ENCODE results near the gene CELSR1. TPM values are rescaled to one million over a fixed set of nuclear protein-coding genes. Genes with fewer than 3 reads are reported as not detected.

Gene CELSR1
- total RNA-seq, 1 experiment from 2014 or later: 14.2 TPM

- Histone ChIP-seq H3K79me2 (ENCODE audit: low read length) (no peaks in the 10 kb centered on the region), H2AFZ (ENCODE audit: low read length) (no peak overlapping the region), H3K9ac (ENCODE audit: low read length) (no peak overlapping the region), H4K20me1 (ENCODE audit: low read length) (no peaks in the 10 kb centered on the region), H3K36me3 (ENCODE audit: low read depth, low read length) (no peaks in the 10 kb centered on the region), H3K9me3 (ENCODE audit: low read length) (no peaks in the 10 kb centered on the region), H3K27ac (ENCODE audit: low read length) (no peak overlapping the region), H3K4me1 (ENCODE audit: insufficient read depth, low read length) (peaks cover 25% of the 10 kb centered on the region), H3F3A (ENCODE audit: low read length, unreplicated experiment) (no peaks in the 10 kb centered on the region), H3K27me3 (ENCODE audit: low read length) (no peaks in the 10 kb centered on the region), H3K9me2 (replicated peaks; ENCODE audit: low read length) (no peaks in the 10 kb centered on the region), H3K4me3 (ENCODE audit: low read length) (no peak overlapping the region), H3K4me2 (ENCODE audit: low read length) (no peak overlapping the region)
- DNase-seq (no peak), ATAC-seq (no peak)
- intact Hi-C loops (cut with micrococcal nuclease): no loop called here
- TF ChIP-seq CTCF (conservative IDR thresholded peaks at IDR 0.05; ENCODE audit: low read depth, low read length): no peak
- no peak for TF ChIP-seq EZH2 (IDR thresholded peaks at IDR 0.05; ENCODE audit: low read length, unreplicated experiment)
- TF ChIP-seq EZH2phosphoT487 (IDR thresholded peaks at IDR 0.05; ENCODE audit: borderline replicate concordance, low read length): no peak
- POLR2A ChIA-PET (ENCODE audit: unreplicated experiment): no interaction called here
- BruUV-seq (replicated peaks): no TSS peak
- CTCF ChIA-PET: interaction anchor here (0.7 to 1.6 kb wide), 3 partner anchors 22 to 186 kb away, joined by 3 to 7 read pairs (median 5); no protein-coding TSS in a partner anchor
Observed at GRCh38 chr22:46541536-46541935, 4.1 kb upstream of the CELSR1 start.

DNA sequence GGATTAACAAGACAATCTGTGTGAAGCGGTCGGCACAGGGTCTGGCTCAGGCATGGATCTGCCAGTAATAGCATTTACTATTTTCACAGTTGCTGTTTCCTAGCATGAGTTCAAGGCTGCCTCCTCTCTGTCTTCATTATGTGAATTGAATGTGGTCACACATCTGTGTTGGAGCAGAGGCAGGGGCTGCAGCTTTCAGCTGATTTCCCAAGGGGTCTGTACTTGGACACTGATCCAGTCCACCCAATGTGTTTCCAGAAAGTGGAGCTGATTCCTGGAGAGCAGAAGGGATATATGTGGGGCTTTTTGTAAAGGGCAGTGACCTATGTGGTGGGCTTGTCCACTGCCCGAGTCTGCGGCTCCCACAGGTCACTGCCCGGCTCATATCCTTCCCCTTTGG is 3.5 kb upstream of the CELSR1 start:
- Histone ChIP-seq H3K79me2 (ENCODE audit: low read length) (peaks cover 3% of the 10 kb centered on the region; the same call in 1 of the 2 replicates), H3K9me2 (replicated peaks; ENCODE audit: low read length) (no peaks in the 10 kb centered on the region), H3K36me3 (ENCODE audit: low read depth, low read length) (no peaks in the 10 kb centered on the region), H3K4me1 (ENCODE audit: insufficient read depth, low read length) (peaks cover 23% of the 10 kb centered on the region), H3K4me3 (ENCODE audit: low read length) (no peak overlapping the region), H3K9ac (ENCODE audit: low read length) (no peak overlapping the region), H3K27ac (ENCODE audit: low read length) (no peak overlapping the region), H4K20me1 (ENCODE audit: low read length) (no peaks in the 10 kb centered on the region), H3K27me3 (ENCODE audit: low read length) (no peaks in the 10 kb centered on the region), H3F3A (ENCODE audit: low read length, unreplicated experiment) (no peaks in the 10 kb centered on the region), H3K9me3 (ENCODE audit: low read length) (no peaks in the 10 kb centered on the region), H3K4me2 (ENCODE audit: low read length) (no peak overlapping the region), H2AFZ (ENCODE audit: low read length) (no peak overlapping the region)
- intact Hi-C loops (cut with micrococcal nuclease): no loop called here
- CTCF ChIA-PET: no interaction called here
- no TSS peak for BruUV-seq (replicated peaks)
- no peak for DNase-seq
- POLR2A ChIA-PET (ENCODE audit: unreplicated experiment): no interaction called here
- no peak for ATAC-seq
- TF ChIP-seq EZH2 (IDR thresholded peaks at IDR 0.05; ENCODE audit: low read length, unreplicated experiment) (no peak), EZH2phosphoT487 (IDR thresholded peaks at IDR 0.05; ENCODE audit: borderline replicate concordance, low read length) (no peak), CTCF (conservative IDR thresholded peaks at IDR 0.05; ENCODE audit: low read depth, low read length) (no peak)

DNA sequence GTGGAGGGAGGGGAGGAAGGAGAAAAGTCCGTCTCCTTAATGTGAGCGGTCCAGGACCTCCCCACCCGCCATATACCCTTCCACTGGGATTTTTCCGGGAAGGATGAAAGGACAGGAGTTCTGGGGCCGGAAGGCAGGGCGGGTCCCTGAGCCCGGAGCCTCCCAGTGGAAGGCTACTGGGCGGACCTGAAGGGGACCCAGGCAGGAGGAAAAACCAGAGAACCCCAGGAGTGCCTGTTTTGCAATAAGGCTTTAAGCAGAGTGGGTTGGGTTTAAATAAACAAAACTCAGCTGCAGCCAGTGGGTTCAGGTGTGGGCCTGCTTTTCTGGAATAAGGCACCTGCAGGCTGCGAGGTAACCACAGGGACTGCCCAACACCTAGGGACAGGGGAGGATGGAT is 1.7 kb upstream of the CELSR1 start:
- no peak overlapping the region for H3K9ac ChIP-seq (ENCODE audit: low read length)
- intact Hi-C loops (cut with micrococcal nuclease): no loop called here
- H3K4me2 ChIP-seq (ENCODE audit: low read length): peak overlapping the region; percentile 95
- H3K4me1 ChIP-seq (ENCODE audit: insufficient read depth, low read length): peaks cover 14% of the 10 kb centered on the region
- DNase-seq (no peak), ATAC-seq (no peak)
- H2AFZ ChIP-seq (ENCODE audit: low read length): peak overlapping the region; percentile 76
- peaks cover 20% of the 10 kb centered on the region for H3K79me2 ChIP-seq (ENCODE audit: low read length)
- no peak overlapping the region for H3K27ac ChIP-seq (ENCODE audit: low read length)
- CTCF ChIA-PET: interaction anchor here (0.6 kb wide), 1 partner anchor 82 kb away, joined by 3 read pairs; no protein-coding TSS in a partner anchor
- H4K20me1 ChIP-seq (ENCODE audit: low read length): no peaks in the 10 kb centered on the region
- no peaks in the 10 kb centered on the region for H3K9me3 ChIP-seq (ENCODE audit: low read length)
- no peaks in the 10 kb centered on the region for H3F3A ChIP-seq (ENCODE audit: low read length, unreplicated experiment)
- H3K36me3 ChIP-seq (ENCODE audit: low read depth, low read length): no peaks in the 10 kb centered on the region
- H3K4me3 ChIP-seq (ENCODE audit: low read length): peak overlapping the region; percentile 81
- H3K9me2 ChIP-seq (replicated peaks; ENCODE audit: low read length): no peaks in the 10 kb centered on the region
- TF ChIP-seq EZH2 (IDR thresholded peaks at IDR 0.05; ENCODE audit: low read length, unreplicated experiment): no peak
- POLR2A ChIA-PET (ENCODE audit: unreplicated experiment): no interaction called here
- no TSS peak for BruUV-seq (replicated peaks)
- no peaks in the 10 kb centered on the region for H3K27me3 ChIP-seq (ENCODE audit: low read length)

Measured in PC-3 (cell line).